ENCODE measurements around the gene LRBA.

The LRBA gene

GRCh38 chr4:150232029-150232428, 783.1 kb downstream of the LRBA start:
- Mint-ChIP-seq H3K4me3 (no peak overlapping the region), H3K9me3 (no peaks in the 10 kb centered on the region)
- DNase-seq, result no peak

GRCh38 chr4:150231107-150231770, 783.8 kb downstream of the LRBA start:
- H3K4me3 Mint-ChIP-seq, result no peak overlapping the region
- peaks cover 4% of the 10 kb centered on the region for H3K27me3 Mint-ChIP-seq
- no peaks in the 10 kb centered on the region for H3K4me1 Mint-ChIP-seq
- H3K9me3 Mint-ChIP-seq, result no peaks in the 10 kb centered on the region
- H3K27ac Mint-ChIP-seq, result no peak overlapping the region
- ATAC-seq (no peak), DNase-seq (no peak)
- H3K36me3 Mint-ChIP-seq (ENCODE audit: low read depth), result no peaks in the 10 kb centered on the region

More at GRCh38 chr4:150232029-150232428, 783.1 kb downstream of the LRBA start:
- Mint-ChIP-seq H3K4me1 (no peaks in the 10 kb centered on the region), H3K27ac (no peak overlapping the region), H3K36me3 (ENCODE audit: low read depth) (no peaks in the 10 kb centered on the region), H3K27me3 (peaks cover 4% of the 10 kb centered on the region)
- no peak for ATAC-seq

GRCh38 chr4:150230561-150230960, 784.5 kb downstream of the LRBA start:
- ATAC-seq (no peak), DNase-seq (no peak)
- Mint-ChIP-seq H3K4me3 (no peak overlapping the region), H3K4me1 (no peaks in the 10 kb centered on the region), H3K27ac (no peak overlapping the region), H3K9me3 (no peaks in the 10 kb centered on the region), H3K36me3 (ENCODE audit: low read depth) (no peaks in the 10 kb centered on the region), H3K27me3 (peaks cover 4% of the 10 kb centered on the region)

- H3K27me3 Mint-ChIP-seq, result peaks cover 4% of the 10 kb centered on the region
Observed at GRCh38 chr4:150229520-150229919, 785.6 kb downstream of the LRBA start.

GRCh38 chr4:150224896-150225591, 790.0 kb downstream of the LRBA start:
- Mint-ChIP-seq H3K27ac (no peak overlapping the region), H3K9me3 (no peaks in the 10 kb centered on the region), H3K4me3 (no peak overlapping the region), H3K4me1 (no peaks in the 10 kb centered on the region), H3K36me3 (ENCODE audit: low read depth) (no peaks in the 10 kb centered on the region), H3K27me3 (peaks cover 2% of the 10 kb centered on the region)
- ATAC-seq, result no peak
- DNase-seq, result no peak

More at GRCh38 chr4:150229520-150229919, 785.6 kb downstream of the LRBA start:
- Mint-ChIP-seq H3K4me3 (no peak overlapping the region), H3K27ac (no peak overlapping the region), H3K9me3 (no peaks in the 10 kb centered on the region), H3K36me3 (ENCODE audit: low read depth) (no peaks in the 10 kb centered on the region), H3K4me1 (no peaks in the 10 kb centered on the region)
- DNase-seq (no peak), ATAC-seq (no peak)

GRCh38 chr4:150219841-150220240, 795.2 kb downstream of the LRBA start:
- no peak for ATAC-seq
- Mint-ChIP-seq H3K27me3 (no peaks in the 10 kb centered on the region), H3K9me3 (no peaks in the 10 kb centered on the region), H3K4me3 (no peak overlapping the region), H3K27ac (no peak overlapping the region), H3K36me3 (ENCODE audit: low read depth) (no peaks in the 10 kb centered on the region), H3K4me1 (no peaks in the 10 kb centered on the region)
- DNase-seq, result no peak

GRCh38 chr4:150218447-150218846, 796.6 kb downstream of the LRBA start:
- Mint-ChIP-seq H3K9me3 (no peaks in the 10 kb centered on the region), H3K4me3 (no peak overlapping the region)
- no peak for ATAC-seq

GRCh38 chr4:150217808-150218207, 797.3 kb downstream of the LRBA start:
- Mint-ChIP-seq H3K36me3 (ENCODE audit: low read depth) (no peaks in the 10 kb centered on the region), H3K27me3 (no peaks in the 10 kb centered on the region), H3K9me3 (no peaks in the 10 kb centered on the region), H3K4me1 (no peaks in the 10 kb centered on the region), H3K4me3 (no peak overlapping the region), H3K27ac (no peak overlapping the region)
- ATAC-seq (no peak), DNase-seq (no peak)

More at GRCh38 chr4:150218447-150218846, 796.6 kb downstream of the LRBA start:
- DNase-seq, result no peak
- H3K36me3 Mint-ChIP-seq (ENCODE audit: low read depth), result no peaks in the 10 kb centered on the region
- H3K27me3 Mint-ChIP-seq, result no peaks in the 10 kb centered on the region
- no peaks in the 10 kb centered on the region for H3K4me1 Mint-ChIP-seq
- no peak overlapping the region for H3K27ac Mint-ChIP-seq

GRCh38 chr4:150217192-150217591, 797.9 kb downstream of the LRBA start:
- DNase-seq (no peak), ATAC-seq (no peak)
- Mint-ChIP-seq H3K9me3 (no peaks in the 10 kb centered on the region), H3K36me3 (ENCODE audit: low read depth) (no peaks in the 10 kb centered on the region), H3K27me3 (no peaks in the 10 kb centered on the region), H3K4me3 (no peak overlapping the region), H3K4me1 (no peaks in the 10 kb centered on the region), H3K27ac (no peak overlapping the region)

GRCh38 chr4:150216726-150217125, 798.4 kb downstream of the LRBA start:
- H3K27ac Mint-ChIP-seq, result no peak overlapping the region
- H3K4me1 Mint-ChIP-seq, result no peaks in the 10 kb centered on the region
- H3K27me3 Mint-ChIP-seq, result peaks cover under 1% of the 10 kb centered on the region
- H3K9me3 Mint-ChIP-seq, result no peaks in the 10 kb centered on the region
- H3K36me3 Mint-ChIP-seq (ENCODE audit: low read depth), result no peaks in the 10 kb centered on the region
- H3K4me3 Mint-ChIP-seq, result no peak overlapping the region
- ATAC-seq (no peak), DNase-seq (no peak)

- Mint-ChIP-seq H3K36me3 (ENCODE audit: low read depth) (no peaks in the 10 kb centered on the region), H3K9me3 (no peaks in the 10 kb centered on the region), H3K27me3 (peaks cover 3% of the 10 kb centered on the region), H3K4me1 (no peaks in the 10 kb centered on the region), H3K27ac (no peak overlapping the region), H3K4me3 (no peak overlapping the region)
- DNase-seq (no peak), ATAC-seq (no peak)
Observed at GRCh38 chr4:150215601-150216000, 799.5 kb downstream of the LRBA start.
